ENCODE results near the gene BMPER.

Gene BMPER

GRCh38 chr7:34060196-34060947 is 155.0 kb downstream of the BMPER start:
- Histone ChIP-seq H3K27ac (ENCODE audit: low read length) (no peak overlapping the region), H3K4me1 (ENCODE audit: control insufficient read depth in 1 of 2, insufficient read depth in 2 of 2, low read length in 2 of 2) (no peaks in the 10 kb centered on the region), H3K9me3 (ENCODE audit: control insufficient read depth in 1 of 2, low read length in 2 of 2) (no peaks in the 10 kb centered on the region)

GRCh38 chr7:34061149-34061548 is 155.8 kb downstream of the BMPER start:
- Histone ChIP-seq H3K36me3 (ENCODE audit: control insufficient read depth in 1 of 2, insufficient read depth in 2 of 2, low read length in 2 of 2) (no peaks in the 10 kb centered on the region), H3K27me3 (ENCODE audit: low read depth, low read length) (no peaks in the 10 kb centered on the region), H3K27ac (ENCODE audit: low read length) (no peak overlapping the region), H3K4me3 (ENCODE audit: low read depth in 1 of 2, low read length in 2 of 2) (no peak overlapping the region), H3K9me3 (ENCODE audit: control insufficient read depth in 1 of 2, low read length in 2 of 2) (no peaks in the 10 kb centered on the region), H3K4me1 (ENCODE audit: control insufficient read depth in 1 of 2, insufficient read depth in 2 of 2, low read length in 2 of 2) (no peaks in the 10 kb centered on the region)

More at GRCh38 chr7:34060196-34060947, 155.0 kb downstream of the BMPER start:
- H3K27me3 ChIP-seq (ENCODE audit: low read depth, low read length): no peaks in the 10 kb centered on the region
- H3K4me3 ChIP-seq (ENCODE audit: low read depth in 1 of 2, low read length in 2 of 2): no peak overlapping the region
- no peaks in the 10 kb centered on the region for H3K36me3 ChIP-seq (ENCODE audit: control insufficient read depth in 1 of 2, insufficient read depth in 2 of 2, low read length in 2 of 2)

GRCh38 chr7:34062341-34062740 is 157.0 kb downstream of the BMPER start:
- H3K4me1 ChIP-seq (ENCODE audit: control insufficient read depth in 1 of 2, insufficient read depth in 2 of 2, low read length in 2 of 2): no peaks in the 10 kb centered on the region
- H3K9me3 ChIP-seq (ENCODE audit: control insufficient read depth in 1 of 2, low read length in 2 of 2): no peaks in the 10 kb centered on the region

GRCh38 chr7:34062826-34063225 is 157.5 kb downstream of the BMPER start:
- no peaks in the 10 kb centered on the region for H3K4me1 ChIP-seq (ENCODE audit: control insufficient read depth in 1 of 2, insufficient read depth in 2 of 2, low read length in 2 of 2)
- no peak overlapping the region for H3K4me3 ChIP-seq (ENCODE audit: low read depth in 1 of 2, low read length in 2 of 2)
- H3K36me3 ChIP-seq (ENCODE audit: control insufficient read depth in 1 of 2, insufficient read depth in 2 of 2, low read length in 2 of 2): no peaks in the 10 kb centered on the region
- no peaks in the 10 kb centered on the region for H3K27me3 ChIP-seq (ENCODE audit: low read depth, low read length)
- H3K9me3 ChIP-seq (ENCODE audit: control insufficient read depth in 1 of 2, low read length in 2 of 2): no peaks in the 10 kb centered on the region
- H3K27ac ChIP-seq (ENCODE audit: low read length): no peak overlapping the region

More at GRCh38 chr7:34062341-34062740, 157.0 kb downstream of the BMPER start:
- Histone ChIP-seq H3K4me3 (ENCODE audit: low read depth in 1 of 2, low read length in 2 of 2) (no peak overlapping the region), H3K27ac (ENCODE audit: low read length) (no peak overlapping the region), H3K36me3 (ENCODE audit: control insufficient read depth in 1 of 2, insufficient read depth in 2 of 2, low read length in 2 of 2) (no peaks in the 10 kb centered on the region), H3K27me3 (ENCODE audit: low read depth, low read length) (no peaks in the 10 kb centered on the region)

- H3K4me3 ChIP-seq (ENCODE audit: low read depth in 1 of 2, low read length in 2 of 2): no peak overlapping the region
- H3K9me3 ChIP-seq (ENCODE audit: control insufficient read depth in 1 of 2, low read length in 2 of 2): no peaks in the 10 kb centered on the region
- H3K36me3 ChIP-seq (ENCODE audit: control insufficient read depth in 1 of 2, insufficient read depth in 2 of 2, low read length in 2 of 2): no peaks in the 10 kb centered on the region
- no peaks in the 10 kb centered on the region for H3K4me1 ChIP-seq (ENCODE audit: control insufficient read depth in 1 of 2, insufficient read depth in 2 of 2, low read length in 2 of 2)
- H3K27ac ChIP-seq (ENCODE audit: low read length): no peak overlapping the region
- H3K27me3 ChIP-seq (ENCODE audit: low read depth, low read length): no peaks in the 10 kb centered on the region
These were observed 159.3 kb downstream of the BMPER start for GRCh38 chr7:34064519-34065158.

GRCh38 chr7:34066411-34066810 is 161.1 kb downstream of the BMPER start:
- no peak overlapping the region for H3K27ac ChIP-seq (ENCODE audit: low read length)
- H3K4me1 ChIP-seq (ENCODE audit: control insufficient read depth in 1 of 2, insufficient read depth in 2 of 2, low read length in 2 of 2): peaks cover 0 to 6% of the 10 kb centered on the region in 2 donors
- no peak overlapping the region for H3K4me3 ChIP-seq (ENCODE audit: low read depth in 1 of 2, low read length in 2 of 2)
- H3K36me3 ChIP-seq (ENCODE audit: control insufficient read depth in 1 of 2, insufficient read depth in 2 of 2, low read length in 2 of 2): no peaks in the 10 kb centered on the region
- H3K27me3 ChIP-seq (ENCODE audit: low read depth, low read length): no peaks in the 10 kb centered on the region
- H3K9me3 ChIP-seq (ENCODE audit: control insufficient read depth in 1 of 2, low read length in 2 of 2): no peaks in the 10 kb centered on the region

GRCh38 chr7:34067005-34067778 is 161.9 kb downstream of the BMPER start:
- Histone ChIP-seq H3K27ac (ENCODE audit: low read length) (no peak overlapping the region), H3K36me3 (ENCODE audit: control insufficient read depth in 1 of 2, insufficient read depth in 2 of 2, low read length in 2 of 2) (no peaks in the 10 kb centered on the region), H3K4me1 (ENCODE audit: control insufficient read depth in 1 of 2, insufficient read depth in 2 of 2, low read length in 2 of 2) (peaks cover 0 to 6% of the 10 kb centered on the region in 2 donors), H3K27me3 (ENCODE audit: low read depth, low read length) (no peaks in the 10 kb centered on the region), H3K9me3 (ENCODE audit: control insufficient read depth in 1 of 2, low read length in 2 of 2) (no peaks in the 10 kb centered on the region), H3K4me3 (ENCODE audit: low read depth in 1 of 2, low read length in 2 of 2) (no peak overlapping the region)

GRCh38 chr7:34069676-34070075 is 164.3 kb downstream of the BMPER start:
- H3K4me3 ChIP-seq (ENCODE audit: low read depth in 1 of 2, low read length in 2 of 2): no peak overlapping the region
- no peaks in the 10 kb centered on the region for H3K27me3 ChIP-seq (ENCODE audit: low read depth, low read length)
- no peaks in the 10 kb centered on the region for H3K9me3 ChIP-seq (ENCODE audit: control insufficient read depth in 1 of 2, low read length in 2 of 2)
- no peaks in the 10 kb centered on the region for H3K36me3 ChIP-seq (ENCODE audit: control insufficient read depth in 1 of 2, insufficient read depth in 2 of 2, low read length in 2 of 2)
- H3K4me1 ChIP-seq (ENCODE audit: control insufficient read depth in 1 of 2, insufficient read depth in 2 of 2, low read length in 2 of 2): peaks cover 0 to 6% of the 10 kb centered on the region in 2 donors
- no peak overlapping the region for H3K27ac ChIP-seq (ENCODE audit: low read length)

- H3K27me3 ChIP-seq (ENCODE audit: low read depth, low read length): no peaks in the 10 kb centered on the region
- no peaks in the 10 kb centered on the region for H3K9me3 ChIP-seq (ENCODE audit: control insufficient read depth in 1 of 2, low read length in 2 of 2)
- no peaks in the 10 kb centered on the region for H3K36me3 ChIP-seq (ENCODE audit: control insufficient read depth in 1 of 2, insufficient read depth in 2 of 2, low read length in 2 of 2)
- H3K27ac ChIP-seq (ENCODE audit: low read length): no peak overlapping the region
- H3K4me1 ChIP-seq (ENCODE audit: control insufficient read depth in 1 of 2, insufficient read depth in 2 of 2, low read length in 2 of 2): peaks cover 0 to 6% of the 10 kb centered on the region in 2 donors
- no peak overlapping the region for H3K4me3 ChIP-seq (ENCODE audit: low read depth in 1 of 2, low read length in 2 of 2)
These were observed 165.4 kb downstream of the BMPER start for GRCh38 chr7:34070511-34071323.

GRCh38 chr7:34073676-34074075 is 168.3 kb downstream of the BMPER start:
- Histone ChIP-seq H3K27ac (ENCODE audit: low read length) (no peak overlapping the region), H3K4me3 (ENCODE audit: low read depth in 1 of 2, low read length in 2 of 2) (no peak overlapping the region), H3K4me1 (ENCODE audit: control insufficient read depth in 1 of 2, insufficient read depth in 2 of 2, low read length in 2 of 2) (peaks cover 0 to 6% of the 10 kb centered on the region in 2 donors), H3K27me3 (ENCODE audit: low read depth, low read length) (no peaks in the 10 kb centered on the region), H3K36me3 (ENCODE audit: control insufficient read depth in 1 of 2, insufficient read depth in 2 of 2, low read length in 2 of 2) (no peaks in the 10 kb centered on the region), H3K9me3 (ENCODE audit: control insufficient read depth in 1 of 2, low read length in 2 of 2) (no peaks in the 10 kb centered on the region)

GRCh38 chr7:34074421-34074820 is 169.1 kb downstream of the BMPER start:
- Histone ChIP-seq H3K27ac (ENCODE audit: low read length) (no peak overlapping the region), H3K27me3 (ENCODE audit: low read depth, low read length) (no peaks in the 10 kb centered on the region)

More at GRCh38 chr7:34074421-34074820, 169.1 kb downstream of the BMPER start:
- Histone ChIP-seq H3K9me3 (ENCODE audit: control insufficient read depth in 1 of 2, low read length in 2 of 2) (no peaks in the 10 kb centered on the region), H3K36me3 (ENCODE audit: control insufficient read depth in 1 of 2, insufficient read depth in 2 of 2, low read length in 2 of 2) (no peaks in the 10 kb centered on the region), H3K4me1 (ENCODE audit: control insufficient read depth in 1 of 2, insufficient read depth in 2 of 2, low read length in 2 of 2) (peaks cover 0 to 6% of the 10 kb centered on the region in 2 donors), H3K4me3 (ENCODE audit: low read depth in 1 of 2, low read length in 2 of 2) (no peak overlapping the region)

All from muscle layer of duodenum (tissue), 2 donors.